HG03196 (cell line): ENCODE results near the gene PADI2.

ENCODE experiments used
- ATAC-seq: cut with Tn5 transposase; IDR thresholded peaks from one replicate; pipeline ENCODE4 v1.9.1; 2021; ENCODE audit not compliant: unreplicated experiment

PADI2 gene

GRCh38 chr1:17059391-17060305 is 59.6 kb downstream of the PADI2 start:
- no peak for ATAC-seq

GRCh38 chr1:17056551-17056950 is 62.7 kb downstream of the PADI2 start:
- ATAC-seq: no peak

- ATAC-seq: no peak
These were observed 63.5 kb downstream of the PADI2 start for GRCh38 chr1:17055801-17056200.

- ATAC-seq: peak; percentile 96
These were observed 65.4 kb downstream of the PADI2 start, which contains the start of gene SDHB for GRCh38 chr1:17053685-17054410. TSS of gene SDHB (minus strand) at chr1:17054032. CDS start at chr1:17054019, 13 bp downstream.

GRCh38 chr1:17053086-17053684 is 66.1 kb downstream of the PADI2 start:
- ATAC-seq: no peak

- no peak for ATAC-seq
These were observed 66.6 kb downstream of the PADI2 start for GRCh38 chr1:17052641-17053040.

GRCh38 chr1:17052038-17052437 is 67.2 kb downstream of the PADI2 start:
- no peak for ATAC-seq

- ATAC-seq: no peak
These were observed 71.3 kb downstream of the PADI2 start for GRCh38 chr1:17047924-17048323.

- no peak for ATAC-seq
These were observed 73.0 kb downstream of the PADI2 start for GRCh38 chr1:17046334-17046657.

GRCh38 chr1:17045634-17046333 is 73.5 kb downstream of the PADI2 start:
- no peak for ATAC-seq

- ATAC-seq: no peak
These were observed 74.1 kb downstream of the PADI2 start for GRCh38 chr1:17045150-17045549.

- no peak for ATAC-seq
These were observed 75.6 kb downstream of the PADI2 start for GRCh38 chr1:17043676-17044075.

- no peak for ATAC-seq
These were observed 79.1 kb downstream of the PADI2 start for GRCh38 chr1:17040135-17040534.

- no peak for ATAC-seq
These were observed 79.7 kb downstream of the PADI2 start for GRCh38 chr1:17039522-17039921.

GRCh38 chr1:17033481-17033880 is 85.8 kb downstream of the PADI2 start:
- no peak for ATAC-seq

GRCh38 chr1:17032741-17033140 is 86.5 kb downstream of the PADI2 start:
- ATAC-seq: no peak

- ATAC-seq: no peak
These were observed 87.8 kb downstream of the PADI2 start for GRCh38 chr1:17031436-17031835.

- no peak for ATAC-seq
These were observed 89.0 kb downstream of the PADI2 start for GRCh38 chr1:17030206-17030605.

- no peak for ATAC-seq
These were observed 90.5 kb downstream of the PADI2 start for GRCh38 chr1:17028662-17029188.

GRCh38 chr1:17027900-17028299 is 91.4 kb downstream of the PADI2 start:
- ATAC-seq: no peak

- ATAC-seq: no peak
These were observed 91.8 kb downstream of the PADI2 start for GRCh38 chr1:17027403-17027802.
